Lower leg skin (tissue), 3 donors: ENCODE measurements around the gene LAMP1.
"Not testable (repeated sequence)": the region's sequence is repeated elsewhere in the genome, so short reads cannot be mapped to it uniquely, and the experiment has no call there.

Source experiments
- POLR2A ChIP-seq, 2 donors: fragments of 450-650 bp; IDR thresholded peaks; one replicate each; pipeline ENCODE4 v1.6.1; 2016 to 2017; ENCODE audit warnings: antibody characterized with exemption in 2 of 2, mild to moderate bottlenecking in 1 of 2, moderate library complexity in 1 of 2
- TF ChIP-seq, protein P1 (sequence below), 3 donors: fragments of 450-650 bp; IDR thresholded peaks; one replicate each; pipeline ENCODE4 v1.5.1; 2016; ENCODE audit warnings: antibody characterized with exemption in 3 of 3, mild to moderate bottlenecking in 3 of 3, moderate library complexity in 2 of 3

DNA sequence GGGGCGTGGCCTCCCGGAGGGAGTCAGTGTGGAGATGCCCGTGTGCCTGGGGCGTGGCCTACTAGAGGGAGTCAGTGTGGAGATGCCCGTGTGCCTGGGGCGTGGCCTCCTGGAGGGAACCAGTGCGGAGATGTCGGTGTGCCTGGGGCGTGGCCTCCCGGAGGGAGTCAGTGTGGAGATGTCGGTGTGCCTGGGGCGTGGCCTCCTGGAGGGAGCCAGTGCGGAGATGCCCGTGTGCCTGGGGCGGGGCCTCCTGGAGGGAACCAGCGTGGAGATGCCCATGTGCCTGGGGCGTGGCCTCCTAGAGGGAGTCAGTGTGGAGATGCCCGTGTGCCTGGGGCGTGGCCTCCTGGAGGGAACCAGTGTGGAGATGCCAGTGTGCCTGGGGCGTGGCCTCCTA, 17.1 kb downstream of the LAMP1 start:
- TF ChIP-seq, protein P1, sequence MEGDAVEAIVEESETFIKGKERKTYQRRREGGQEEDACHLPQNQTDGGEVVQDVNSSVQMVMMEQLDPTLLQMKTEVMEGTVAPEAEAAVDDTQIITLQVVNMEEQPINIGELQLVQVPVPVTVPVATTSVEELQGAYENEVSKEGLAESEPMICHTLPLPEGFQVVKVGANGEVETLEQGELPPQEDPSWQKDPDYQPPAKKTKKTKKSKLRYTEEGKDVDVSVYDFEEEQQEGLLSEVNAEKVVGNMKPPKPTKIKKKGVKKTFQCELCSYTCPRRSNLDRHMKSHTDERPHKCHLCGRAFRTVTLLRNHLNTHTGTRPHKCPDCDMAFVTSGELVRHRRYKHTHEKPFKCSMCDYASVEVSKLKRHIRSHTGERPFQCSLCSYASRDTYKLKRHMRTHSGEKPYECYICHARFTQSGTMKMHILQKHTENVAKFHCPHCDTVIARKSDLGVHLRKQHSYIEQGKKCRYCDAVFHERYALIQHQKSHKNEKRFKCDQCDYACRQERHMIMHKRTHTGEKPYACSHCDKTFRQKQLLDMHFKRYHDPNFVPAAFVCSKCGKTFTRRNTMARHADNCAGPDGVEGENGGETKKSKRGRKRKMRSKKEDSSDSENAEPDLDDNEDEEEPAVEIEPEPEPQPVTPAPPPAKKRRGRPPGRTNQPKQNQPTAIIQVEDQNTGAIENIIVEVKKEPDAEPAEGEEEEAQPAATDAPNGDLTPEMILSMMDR (IDR thresholded peaks at IDR 0.05): not testable (repeated sequence)
- TF ChIP-seq POLR2A (IDR thresholded peaks at IDR 0.05): not testable (repeated sequence)
